MM.1S (cell line): ENCODE measurements around the gene ANKAR.

Experiments used
- DNase-seq: peaks from one replicate; pipeline ENCODE4 v3.0.0-alpha.2; 2015
- H2AFZ ChIP-seq: fragments of 300-600 bp; sonication (generic); 2 replicates; pipeline ENCODE4 v1.6.0; 2016; ENCODE audit warnings: antibody characterized with exemption, low read length
- H3F3A ChIP-seq: fragments of 300-600 bp; sonication (generic); 2 replicates; pipeline ENCODE4 v1.6.1; 2016; ENCODE audit warnings: mild to moderate bottlenecking, antibody characterized with exemption, low read length, moderate library complexity, mixed read lengths; ENCODE audit not compliant: insufficient read depth
- H3K27ac ChIP-seq: fragments of 300-600 bp; sonication (generic); 2 replicates; pipeline ENCODE4 v1.5.1; 2016; ENCODE audit warnings: mild to moderate bottlenecking, low read length
- H3K27me3 ChIP-seq: fragments of 300-600 bp; sonication (generic); replicated peaks from 2 replicates; pipeline ENCODE4 v1.6.0; 2016; ENCODE audit warnings: low read length; ENCODE audit not compliant: insufficient read depth
- H3K36me3 ChIP-seq: fragments of 300-600 bp; sonication (generic); replicated peaks from 2 replicates; pipeline ENCODE4 v1.6.1; 2016; ENCODE audit warnings: mild to moderate bottlenecking, low read length, mixed read lengths; ENCODE audit not compliant: insufficient read depth
- H3K4me1 ChIP-seq: fragments of 300-600 bp; sonication (generic); 2 replicates; pipeline ENCODE4 v1.6.1; 2016; ENCODE audit warnings: low read length, mixed read lengths
- H3K4me2 ChIP-seq: fragments of 300-600 bp; sonication (generic); 2 replicates; pipeline ENCODE4 v1.6.0; 2016; ENCODE audit warnings: low read depth, low read length
- H3K4me3 ChIP-seq: fragments of 300-600 bp; sonication (generic); 2 replicates; pipeline ENCODE4 v1.5.1; 2016; ENCODE audit warnings: low read length, mixed read lengths
- H3K79me2 ChIP-seq: fragments of 300-600 bp; sonication (generic); 2 replicates; pipeline ENCODE4 v1.6.1; 2016; ENCODE audit warnings: mixed run types, low read length, mixed read lengths
- H3K9ac ChIP-seq: fragments of 300-600 bp; sonication (generic); 2 replicates; pipeline ENCODE4 v1.6.1; 2016; ENCODE audit warnings: low read length, mixed read lengths
- H3K9me2 ChIP-seq: fragments of 300-600 bp; sonication (generic); replicated peaks from 2 replicates; pipeline ENCODE4 v1.6.1; 2016; ENCODE audit warnings: mild to moderate bottlenecking, low read length, mixed read lengths; ENCODE audit not compliant: insufficient read depth
- H3K9me3 ChIP-seq: fragments of 300-600 bp; sonication (generic); replicated peaks from 2 replicates; pipeline ENCODE4 v1.6.1; 2016; ENCODE audit warnings: mild to moderate bottlenecking, low read length, mixed read lengths; ENCODE audit not compliant: insufficient read depth
- H4K20me1 ChIP-seq: fragments of 300-600 bp; sonication (generic); 2 replicates; pipeline ENCODE4 v1.6.1; 2016; ENCODE audit warnings: mild to moderate bottlenecking, low read length, moderate library complexity, mixed read lengths; ENCODE audit not compliant: insufficient read depth
- CTCF ChIP-seq: fragments of 300-600 bp; sonication (generic); IDR thresholded peaks from 2 replicates; pipeline ENCODE4 v1.5.1; 2016; ENCODE audit warnings: antibody characterized with exemption, low read length, mixed read lengths
- EZH2 ChIP-seq: fragments of 300-600 bp; sonication (generic); optimal IDR thresholded peaks from 2 replicates; pipeline ENCODE3; 2017; ENCODE audit warnings: low read depth, mild to moderate bottlenecking, antibody characterized with exemption, low read length, mixed read lengths
- EZH2phosphoT487 ChIP-seq: fragments of 300-600 bp; sonication (generic); IDR thresholded peaks from 2 replicates; pipeline ENCODE4 v1.6.1; 2018; ENCODE audit warnings: antibody characterized with exemption, low read length

Gene ANKAR

GRCh38 chr2:189628817-189629530 lies 45.5 kb upstream of the ANKAR start:
- no peak for DNase-seq
- H3K9me3 ChIP-seq: no peaks in the 10 kb centered on the region
- no peak overlapping the region for H2AFZ ChIP-seq

GRCh38 chr2:189629531-189630453 lies 44.7 kb upstream of the ANKAR start:
- TF ChIP-seq CTCF: no peak
- TF ChIP-seq EZH2phosphoT487: no peak
- TF ChIP-seq EZH2: no peak
- Histone ChIP-seq H2AFZ (no peak overlapping the region), H3K4me3 (no peak overlapping the region), H3K27ac (no peak overlapping the region), H3K36me3 (no peaks in the 10 kb centered on the region), H3K4me1 (no peaks in the 10 kb centered on the region), H3K27me3 (no peaks in the 10 kb centered on the region), H3F3A (no peaks in the 10 kb centered on the region), H3K79me2 (no peaks in the 10 kb centered on the region), H3K4me2 (no peak overlapping the region), H3K9me2 (no peaks in the 10 kb centered on the region), H4K20me1 (no peaks in the 10 kb centered on the region), H3K9ac (no peak overlapping the region), H3K9me3 (no peaks in the 10 kb centered on the region)
- no peak for DNase-seq

More at GRCh38 chr2:189628817-189629530, 45.5 kb upstream of the ANKAR start:
- H3F3A ChIP-seq: no peaks in the 10 kb centered on the region
- no peaks in the 10 kb centered on the region for H4K20me1 ChIP-seq
- no peak overlapping the region for H3K4me3 ChIP-seq
- no peaks in the 10 kb centered on the region for H3K9me2 ChIP-seq
- no peak overlapping the region for H3K4me2 ChIP-seq
- no peak overlapping the region for H3K27ac ChIP-seq
- H3K36me3 ChIP-seq: no peaks in the 10 kb centered on the region
- H3K27me3 ChIP-seq: no peaks in the 10 kb centered on the region
- H3K9ac ChIP-seq: no peak overlapping the region
- H3K79me2 ChIP-seq: no peaks in the 10 kb centered on the region
- no peak for TF ChIP-seq EZH2phosphoT487
- TF ChIP-seq EZH2: no peak
- TF ChIP-seq CTCF: no peak
- no peaks in the 10 kb centered on the region for H3K4me1 ChIP-seq

GRCh38 chr2:189631849-189632248 lies 42.6 kb upstream of the ANKAR start:
- no peak for DNase-seq
- H3K4me1 ChIP-seq: no peaks in the 10 kb centered on the region
- H3K79me2 ChIP-seq: no peaks in the 10 kb centered on the region
- no peaks in the 10 kb centered on the region for H3K9me2 ChIP-seq
- TF ChIP-seq CTCF (no peak), EZH2 (no peak), EZH2phosphoT487 (no peak)
- H3K36me3 ChIP-seq: no peaks in the 10 kb centered on the region
- H4K20me1 ChIP-seq: no peaks in the 10 kb centered on the region
- H3F3A ChIP-seq: no peaks in the 10 kb centered on the region
- no peak overlapping the region for H3K4me2 ChIP-seq
- no peaks in the 10 kb centered on the region for H3K27me3 ChIP-seq
- H3K4me3 ChIP-seq: no peak overlapping the region
- H3K27ac ChIP-seq: no peak overlapping the region
- no peaks in the 10 kb centered on the region for H3K9me3 ChIP-seq
- no peak overlapping the region for H2AFZ ChIP-seq
- no peak overlapping the region for H3K9ac ChIP-seq
